Hippocampal formation (tissue), 2 donors: Measurements from ENCODE around the gene ADAMTS6.

Experiments used
- DNase-seq, 2 donors: peaks; one replicate each; lab custom pipeline; 2025; lab: John Stamatoyannopoulos, UW

The ADAMTS6 gene

GRCh38 chr5:65103756-65104440 lies 377.8 kb downstream of the ADAMTS6 start:
- DNase-seq = no peak

DNA sequence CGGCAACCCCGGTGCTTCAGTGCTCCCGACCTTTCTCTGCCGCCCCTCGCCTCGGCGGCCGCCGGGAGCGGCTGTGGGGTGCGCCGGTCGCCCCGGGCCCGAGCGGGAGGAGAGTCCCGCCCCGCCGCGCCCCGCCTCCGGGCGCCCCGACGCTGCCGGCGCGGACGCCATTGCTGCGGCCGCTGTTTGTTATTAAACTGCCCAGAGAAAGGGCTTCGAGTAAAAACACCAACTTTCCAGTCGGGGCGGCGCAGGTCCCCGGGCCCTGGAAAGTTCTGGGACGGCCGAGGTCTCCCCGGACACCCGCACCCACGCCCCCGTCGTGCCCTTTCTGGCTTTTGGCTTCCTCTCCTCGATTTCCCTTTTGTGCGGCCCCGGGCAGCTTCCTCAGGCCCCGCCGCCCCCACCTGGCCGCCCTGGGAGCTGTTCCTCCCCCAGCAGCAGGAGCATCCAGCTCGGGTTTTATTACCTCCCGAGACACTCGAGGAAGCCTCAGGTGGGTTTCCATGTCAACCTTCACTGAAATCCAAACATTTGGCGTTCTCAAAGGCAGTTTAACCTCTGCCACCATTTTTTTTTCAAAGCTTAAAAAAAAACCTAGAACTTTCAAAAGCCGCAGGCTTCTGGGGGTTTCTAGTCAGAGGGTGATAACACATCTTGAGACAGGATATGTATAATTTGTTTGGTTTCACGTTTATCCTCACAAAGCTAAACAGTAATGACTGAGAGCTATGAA lies 378.6 kb downstream of the ADAMTS6 start:
- peak in 1 of 2 donors; percentile 73 for DNase-seq

DNA sequence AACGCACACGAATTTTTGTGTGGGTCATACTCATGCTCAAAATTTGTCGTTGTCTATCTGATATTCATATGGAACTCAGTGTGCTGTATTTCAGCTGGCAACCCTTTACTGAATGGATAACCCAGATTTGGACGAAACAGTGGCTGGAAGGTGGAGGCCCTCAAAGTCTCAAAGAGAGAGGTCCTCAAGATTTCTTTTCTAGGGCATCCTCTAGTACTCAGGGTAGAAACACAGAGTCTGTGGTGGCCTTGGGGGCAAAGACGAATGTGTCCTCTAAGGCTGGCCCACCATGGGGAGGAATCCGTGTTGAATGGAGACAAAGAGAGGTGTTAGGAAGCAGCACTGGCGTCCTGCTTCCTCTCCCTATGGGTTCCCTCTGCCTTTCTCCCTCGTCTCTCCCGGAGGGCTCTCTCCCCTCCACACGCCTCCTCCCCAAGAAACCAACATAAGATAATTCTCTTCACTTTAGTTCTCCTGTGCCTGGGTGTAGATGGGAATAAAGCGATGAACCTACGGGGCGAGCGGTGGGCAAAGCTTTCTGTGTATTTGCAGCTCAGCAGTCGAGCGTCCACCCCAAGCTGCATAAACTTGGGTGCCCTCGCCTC lies 379.2 kb downstream of the ADAMTS6 start:
- no peak for DNase-seq

GRCh38 chr5:65101632-65102100 lies 380.1 kb downstream of the ADAMTS6 start:
- no peak for DNase-seq

DNA sequence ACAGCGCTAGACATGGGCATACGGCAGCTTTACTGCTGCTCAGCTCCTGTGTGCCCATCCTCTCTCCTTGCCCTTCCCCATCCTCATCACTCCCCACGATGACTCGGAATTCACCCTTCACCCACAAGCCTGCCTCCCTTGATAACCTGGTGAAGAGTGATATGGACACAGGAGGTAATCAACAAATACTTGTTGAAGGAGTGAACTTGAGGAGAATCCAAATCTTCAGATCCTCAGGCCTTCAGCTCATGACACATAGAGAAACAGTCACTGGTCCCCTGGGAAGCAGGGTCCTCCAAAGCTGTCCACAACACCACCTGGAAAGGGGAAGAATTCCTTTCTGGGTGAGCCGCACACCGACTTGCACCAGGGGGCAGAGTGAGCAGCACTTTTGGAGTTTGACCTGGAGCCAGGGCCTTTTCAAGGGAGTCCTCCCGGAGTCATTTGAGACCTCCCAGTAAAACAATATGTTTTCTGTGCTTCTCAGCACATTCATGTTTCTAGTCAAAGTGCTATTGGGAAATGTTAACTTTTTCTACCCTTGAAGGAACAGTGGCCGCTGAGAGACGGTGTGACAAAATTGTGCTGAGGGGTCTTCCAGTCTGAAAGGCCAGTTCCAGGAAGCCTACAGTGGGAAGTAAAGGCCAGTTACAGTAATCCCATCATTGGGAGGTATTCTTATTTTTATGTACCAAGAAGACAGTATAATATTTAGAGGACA lies 380.6 kb downstream of the ADAMTS6 start:
- DNase-seq = no peak
